ENCODE data around the gene APOA1.

- TF ChIP-seq CTCF (IDR thresholded peaks at IDR 0.05) = no peak
- no peak for TF ChIP-seq POLR2A (IDR thresholded peaks at IDR 0.05)
Measured at GRCh38 chr11:116804001-116804400, 33.4 kb downstream of the APOA1 start.

All from testis (tissue), 2 donors.